Measurements from ENCODE around the gene FOXN3.

FOXN3 gene

GRCh38 chr14:89347885-89348284 is 69.1 kb downstream of the FOXN3 start:
- in situ Hi-C loops (cut with HindIII; ENCODE audit: low pct_ligation_motif_present, low sequenced_read_pairs) = no loop called here
- peaks cover 6% of the 10 kb centered on the region for H3K36me3 ChIP-seq (replicated peaks)

DNA sequence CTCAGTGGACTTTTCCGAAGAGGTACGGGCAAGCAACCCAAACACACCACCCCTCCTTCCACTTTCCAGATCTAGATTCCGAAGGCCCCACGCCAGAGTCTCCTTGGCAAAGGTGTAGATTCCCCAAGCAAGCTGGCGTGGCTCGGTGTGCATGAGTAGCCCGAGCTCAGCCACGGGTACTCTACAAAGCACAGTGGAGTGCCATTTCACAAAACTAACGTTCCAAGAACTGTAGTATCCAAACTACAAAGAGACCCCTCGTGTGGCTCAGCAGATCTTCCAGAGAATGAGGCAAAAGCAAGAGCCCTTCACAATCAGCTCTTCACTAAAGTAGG is 72.1 kb downstream of the FOXN3 start:
- Histone ChIP-seq H3K27me3 (replicated peaks) (no peaks in the 10 kb centered on the region), H3K4me3 (ENCODE audit: low read depth, low read length) (no peak overlapping the region), H3K27ac (no peak overlapping the region), H3K36me3 (replicated peaks) (peaks cover 6% of the 10 kb centered on the region)
- in situ Hi-C loops (cut with HindIII; ENCODE audit: low pct_ligation_motif_present, low sequenced_read_pairs) = no loop called here
- TF ChIP-seq, protein P1, sequence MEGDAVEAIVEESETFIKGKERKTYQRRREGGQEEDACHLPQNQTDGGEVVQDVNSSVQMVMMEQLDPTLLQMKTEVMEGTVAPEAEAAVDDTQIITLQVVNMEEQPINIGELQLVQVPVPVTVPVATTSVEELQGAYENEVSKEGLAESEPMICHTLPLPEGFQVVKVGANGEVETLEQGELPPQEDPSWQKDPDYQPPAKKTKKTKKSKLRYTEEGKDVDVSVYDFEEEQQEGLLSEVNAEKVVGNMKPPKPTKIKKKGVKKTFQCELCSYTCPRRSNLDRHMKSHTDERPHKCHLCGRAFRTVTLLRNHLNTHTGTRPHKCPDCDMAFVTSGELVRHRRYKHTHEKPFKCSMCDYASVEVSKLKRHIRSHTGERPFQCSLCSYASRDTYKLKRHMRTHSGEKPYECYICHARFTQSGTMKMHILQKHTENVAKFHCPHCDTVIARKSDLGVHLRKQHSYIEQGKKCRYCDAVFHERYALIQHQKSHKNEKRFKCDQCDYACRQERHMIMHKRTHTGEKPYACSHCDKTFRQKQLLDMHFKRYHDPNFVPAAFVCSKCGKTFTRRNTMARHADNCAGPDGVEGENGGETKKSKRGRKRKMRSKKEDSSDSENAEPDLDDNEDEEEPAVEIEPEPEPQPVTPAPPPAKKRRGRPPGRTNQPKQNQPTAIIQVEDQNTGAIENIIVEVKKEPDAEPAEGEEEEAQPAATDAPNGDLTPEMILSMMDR (IDR thresholded peaks at IDR 0.05; ENCODE audit: low read depth, low read length, missing control alignments) = no peak
- DNase-seq = no peak

More at GRCh38 chr14:89347885-89348284, 69.1 kb downstream of the FOXN3 start:
- DNase-seq = no peak
- TF ChIP-seq, protein P1 (IDR thresholded peaks at IDR 0.05; ENCODE audit: low read depth, low read length, missing control alignments) = no peak
- no peaks in the 10 kb centered on the region for H3K27me3 ChIP-seq (replicated peaks)
- H3K27ac ChIP-seq = no peak overlapping the region
- no peak overlapping the region for H3K4me3 ChIP-seq (ENCODE audit: low read depth, low read length)

GRCh38 chr14:89343356-89343755 is 73.7 kb downstream of the FOXN3 start:
- in situ Hi-C loops (cut with HindIII; ENCODE audit: low pct_ligation_motif_present, low sequenced_read_pairs) = no loop called here
- TF ChIP-seq, protein P1 (IDR thresholded peaks at IDR 0.05; ENCODE audit: low read depth, low read length, missing control alignments) = no peak
- Histone ChIP-seq H3K36me3 (replicated peaks) (no peaks in the 10 kb centered on the region), H3K27me3 (replicated peaks) (no peaks in the 10 kb centered on the region), H3K27ac (no peak overlapping the region), H3K4me3 (ENCODE audit: low read depth, low read length) (no peak overlapping the region)
- no peak for DNase-seq

DNA sequence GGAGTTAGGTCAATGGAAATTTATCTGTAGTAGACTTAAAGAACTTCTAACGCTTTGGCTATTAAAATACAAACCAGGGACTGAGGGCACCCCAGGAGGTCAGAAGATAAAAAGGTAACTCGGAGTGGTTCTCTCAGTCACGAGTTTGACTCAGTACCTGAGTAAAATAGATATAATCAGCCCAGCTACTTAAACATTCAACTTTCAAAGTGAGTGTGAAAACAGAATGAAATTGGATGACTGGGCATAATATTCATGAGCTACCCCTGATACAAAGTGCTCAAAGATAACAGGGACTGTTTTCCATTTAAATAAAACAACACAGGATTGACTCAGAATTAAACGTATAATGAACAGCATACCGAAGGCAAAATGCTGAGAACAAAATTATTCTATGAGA is 75.0 kb downstream of the FOXN3 start:
- no peak for DNase-seq
- H3K27me3 ChIP-seq (replicated peaks) = no peaks in the 10 kb centered on the region

GRCh38 chr14:89340200-89341181 is 76.5 kb downstream of the FOXN3 start:
- Histone ChIP-seq H3K36me3 (replicated peaks) (no peaks in the 10 kb centered on the region), H3K4me3 (ENCODE audit: low read depth, low read length) (no peak overlapping the region), H3K27ac (no peak overlapping the region), H3K27me3 (replicated peaks) (no peaks in the 10 kb centered on the region)
- TF ChIP-seq, protein P1 (IDR thresholded peaks at IDR 0.05; ENCODE audit: low read depth, low read length, missing control alignments) = no peak
- DNase-seq = no peak
- in situ Hi-C loops (cut with HindIII; ENCODE audit: low pct_ligation_motif_present, low sequenced_read_pairs) = no loop called here

More for the DNA sequence above, 75.0 kb downstream of the FOXN3 start:
- Histone ChIP-seq H3K36me3 (replicated peaks) (no peaks in the 10 kb centered on the region), H3K27ac (no peak overlapping the region), H3K4me3 (ENCODE audit: low read depth, low read length) (no peak overlapping the region)
- TF ChIP-seq, protein P1 (IDR thresholded peaks at IDR 0.05; ENCODE audit: low read depth, low read length, missing control alignments) = no peak
- in situ Hi-C loops (cut with HindIII; ENCODE audit: low pct_ligation_motif_present, low sequenced_read_pairs) = no loop called here
